Measurements from ENCODE around the gene TAC4. TPM values are rescaled to one million over a fixed set of nuclear protein-coding genes. Genes with fewer than 3 reads are reported as not detected.

TAC4 gene
- total and polyA plus RNA-seq, 10 of the 15 experiments (the other 5 are each of a cell fraction or from before 2014, with no cell fraction given) = not detected

GRCh38 chr17:49870298-49870697 is 22.4 kb upstream of the TAC4 start:
- H3K9me3 ChIP-seq (replicated peaks; ENCODE audit: control insufficient read depth, insufficient read depth, low read length) = no peaks in the 10 kb centered on the region
- no peaks in the 10 kb centered on the region for H3K79me2 ChIP-seq (ENCODE audit: control insufficient read depth, insufficient read depth, low read length)
- no peaks in the 10 kb centered on the region for H3K27me3 ChIP-seq (replicated peaks in 1 of 2; ENCODE audit: control insufficient read depth in 2 of 2, insufficient read depth in 2 of 2, low read length in 1 of 2)
- H3K9ac ChIP-seq (ENCODE audit: control insufficient read depth, insufficient read depth, low read length) = no peak overlapping the region
- CTCF ChIA-PET = interaction anchor here (0.7 kb wide), 1 partner anchor 158 kb away, joined by 4 read pairs; no protein-coding TSS in a partner anchor
- ATAC-seq (no peak), FAIRE-seq (no peak), DNase-seq (ENCODE audit: low read depth, low spot score) (no peak)
- H4K20me1 ChIP-seq (ENCODE audit: control insufficient read depth, insufficient read depth) = no peaks in the 10 kb centered on the region
- in situ Hi-C loops (cut with MboI) = no loop called here
- WGBS (ENCODE audit: insufficient coverage, insufficient replicate concordance, low lambda C conversion rate, missing lambda C conversion rate) = 2% methylated on average over 11 of the region's 11 CpGs
- no peak for TF ChIP-seq POLR2AphosphoS2 (IDR thresholded peaks at IDR 0.05; ENCODE audit: low read depth, low read length)
- no peak for TF ChIP-seq ASH2L (IDR thresholded peaks at IDR 0.05; ENCODE audit: borderline replicate concordance, low read depth)
- TF ChIP-seq FOXK2 (IDR thresholded peaks at IDR 0.05) = no peak
- no peak for TF ChIP-seq FOXM1 (IDR thresholded peaks at IDR 0.05; ENCODE audit: low read depth, low read length)
- TF ChIP-seq TCF7 (IDR thresholded peaks at IDR 0.05; ENCODE audit: borderline replicate concordance) = no peak
- TF ChIP-seq JUNB (IDR thresholded peaks at IDR 0.05) = no peak
- TF ChIP-seq ZBED1 (IDR thresholded peaks at IDR 0.05; ENCODE audit: borderline replicate concordance) = no peak
- H3K4me3 ChIP-seq = no peak overlapping the region
- H3K27ac ChIP-seq (ENCODE audit: control insufficient read depth, insufficient read depth) = no peak overlapping the region
- SMC1A ChIA-PET (ENCODE audit: uncharacterized antibody, unreplicated experiment) = no interaction called here
- H2AFZ ChIP-seq (ENCODE audit: control insufficient read depth, low read depth, low read length) = no peak overlapping the region
- H3K4me2 ChIP-seq (ENCODE audit: control insufficient read depth, insufficient read depth) = no peak overlapping the region
- no peaks in the 10 kb centered on the region for H3K4me1 ChIP-seq (ENCODE audit: control insufficient read depth, insufficient read depth, low read length)
- no TSS peak for BruUV-seq (replicated peaks)
- POLR2A ChIA-PET = no interaction called here
- no peaks in the 10 kb centered on the region for H3K36me3 ChIP-seq (ENCODE audit: control insufficient read depth in 2 of 2, insufficient read depth in 2 of 2, low read length in 1 of 2)
- RAD21 ChIA-PET (ENCODE audit: unreplicated experiment) = interaction anchor here (0.7 kb wide), 1 partner anchor 126 kb away, joined by 3 read pairs; no protein-coding TSS in a partner anchor
- intact Hi-C loops (cut with micrococcal nuclease; ENCODE audit: unreplicated experiment) = no loop called here

DNA sequence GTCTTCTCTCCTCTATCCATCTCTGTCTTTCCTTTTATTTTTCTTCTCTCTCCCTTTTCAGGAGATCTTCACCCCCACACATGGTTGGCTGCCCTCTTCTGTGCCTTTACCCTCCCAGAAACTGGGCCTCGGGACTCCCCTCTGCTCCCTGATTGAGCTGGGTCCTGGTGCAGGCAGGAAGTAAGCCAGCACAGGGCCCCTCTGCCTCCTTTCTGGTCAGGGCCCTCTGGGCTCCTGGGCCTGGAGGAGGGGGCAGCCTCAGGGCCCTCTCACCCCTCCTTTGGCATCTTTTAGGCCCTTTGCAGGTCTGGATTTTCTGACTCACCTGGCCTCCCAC is 21.1 kb upstream of the TAC4 start:
- ATAC-seq (no peak), DNase-seq (ENCODE audit: low read depth, low spot score) (no peak), FAIRE-seq (no peak)
- ChIA-PET CTCF (interaction anchor here (1.3 kb wide), 1 partner anchor 129 kb away, joined by 6 read pairs; no protein-coding TSS in a partner anchor), RAD21 (ENCODE audit: unreplicated experiment) (no interaction called here), POLR2A (no interaction called here), SMC1A (ENCODE audit: uncharacterized antibody, unreplicated experiment) (no interaction called here)
- Histone ChIP-seq H3K4me2 (ENCODE audit: control insufficient read depth, insufficient read depth) (no peak overlapping the region), H4K20me1 (ENCODE audit: control insufficient read depth, insufficient read depth) (no peaks in the 10 kb centered on the region), H3K9ac (ENCODE audit: control insufficient read depth, insufficient read depth, low read length) (no peak overlapping the region), H3K27ac (ENCODE audit: control insufficient read depth, insufficient read depth) (no peak overlapping the region), H2AFZ (ENCODE audit: control insufficient read depth, low read depth, low read length) (no peak overlapping the region), H3K4me1 (ENCODE audit: control insufficient read depth, insufficient read depth, low read length) (no peaks in the 10 kb centered on the region), H3K9me3 (replicated peaks; ENCODE audit: control insufficient read depth, insufficient read depth, low read length) (no peaks in the 10 kb centered on the region), H3K36me3 (ENCODE audit: control insufficient read depth in 2 of 2, insufficient read depth in 2 of 2, low read length in 1 of 2) (no peaks in the 10 kb centered on the region), H3K79me2 (ENCODE audit: control insufficient read depth, insufficient read depth, low read length) (no peaks in the 10 kb centered on the region), H3K27me3 (replicated peaks in 1 of 2; ENCODE audit: control insufficient read depth in 2 of 2, insufficient read depth in 2 of 2, low read length in 1 of 2) (no peaks in the 10 kb centered on the region), H3K4me3 (no peak overlapping the region)
- WGBS (ENCODE audit: insufficient coverage, insufficient replicate concordance, low lambda C conversion rate, missing lambda C conversion rate) = 0% methylated on average over 1 of the region's 1 CpG
- TF ChIP-seq RFX5 (IDR thresholded peaks at IDR 0.05; ENCODE audit: low read depth, low read length) = no peak
- BruUV-seq (replicated peaks) = no TSS peak
- in situ Hi-C loops (cut with MboI) = no loop called here
- intact Hi-C loops (cut with micrococcal nuclease; ENCODE audit: unreplicated experiment) = no loop called here
